GM18873 (cell line): Measurements from ENCODE around the gene SHANK1.
"Not testable (repeated sequence)": the region's sequence is repeated elsewhere in the genome, so short reads cannot be mapped to it uniquely, and the experiment has no call there.

Experiments used
- ATAC-seq: cut with Tn5 transposase; IDR thresholded peaks from one replicate; pipeline ENCODE4 v1.9.1; 2021; ENCODE audit warnings: mild to moderate bottlenecking, moderate library complexity, moderate number of reproducible peaks; ENCODE audit not compliant: unreplicated experiment, low FRiP score

SHANK1 gene

DNA sequence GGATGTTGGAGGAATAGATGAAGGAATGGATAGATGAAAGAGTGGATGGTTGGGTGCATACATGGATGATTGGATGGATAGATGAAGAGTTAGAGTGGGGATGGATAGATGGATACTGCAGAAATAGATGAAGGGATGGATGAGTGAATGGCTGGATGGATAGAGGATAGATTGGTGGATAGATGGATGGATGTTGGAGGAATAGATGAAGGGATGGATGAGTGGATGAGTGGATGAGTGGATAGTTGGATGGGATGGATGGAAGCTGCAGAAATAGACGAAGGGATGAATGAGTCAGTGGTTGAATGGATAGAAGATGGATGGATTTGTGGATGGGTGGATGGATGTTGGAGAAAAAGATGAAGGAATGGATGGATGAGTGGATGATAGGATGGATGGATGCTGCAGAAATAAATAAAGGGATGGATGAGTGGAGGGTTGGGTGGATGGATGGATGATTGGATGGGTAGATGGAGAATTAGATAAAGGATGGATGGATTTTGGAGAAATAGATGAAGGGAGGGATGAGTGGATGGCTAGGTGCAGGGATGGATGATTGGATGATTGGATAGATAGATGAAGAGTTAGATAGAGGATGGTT, 75.2 kb downstream of the SHANK1 start:
- ATAC-seq, result no peak

DNA sequence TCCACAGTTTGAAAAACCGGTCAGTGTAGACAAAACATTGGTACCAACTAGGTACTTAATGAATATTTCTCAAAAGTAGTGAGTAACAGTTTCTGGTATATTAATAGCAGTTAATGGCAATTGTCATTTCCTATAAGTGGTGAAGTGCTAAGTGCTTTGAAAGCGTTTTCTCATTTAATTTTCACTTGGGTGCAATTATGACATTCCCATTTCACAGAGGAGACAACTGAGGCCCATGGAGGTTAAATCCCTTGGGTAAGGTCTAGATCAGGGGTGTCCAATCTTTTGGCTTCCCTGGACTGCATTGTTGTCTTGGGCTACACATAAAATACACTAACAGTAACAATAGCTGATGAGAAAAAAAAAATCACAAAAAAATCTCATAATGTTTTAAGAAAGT, 79.2 kb downstream of the SHANK1 start:
- no peak for ATAC-seq

DNA sequence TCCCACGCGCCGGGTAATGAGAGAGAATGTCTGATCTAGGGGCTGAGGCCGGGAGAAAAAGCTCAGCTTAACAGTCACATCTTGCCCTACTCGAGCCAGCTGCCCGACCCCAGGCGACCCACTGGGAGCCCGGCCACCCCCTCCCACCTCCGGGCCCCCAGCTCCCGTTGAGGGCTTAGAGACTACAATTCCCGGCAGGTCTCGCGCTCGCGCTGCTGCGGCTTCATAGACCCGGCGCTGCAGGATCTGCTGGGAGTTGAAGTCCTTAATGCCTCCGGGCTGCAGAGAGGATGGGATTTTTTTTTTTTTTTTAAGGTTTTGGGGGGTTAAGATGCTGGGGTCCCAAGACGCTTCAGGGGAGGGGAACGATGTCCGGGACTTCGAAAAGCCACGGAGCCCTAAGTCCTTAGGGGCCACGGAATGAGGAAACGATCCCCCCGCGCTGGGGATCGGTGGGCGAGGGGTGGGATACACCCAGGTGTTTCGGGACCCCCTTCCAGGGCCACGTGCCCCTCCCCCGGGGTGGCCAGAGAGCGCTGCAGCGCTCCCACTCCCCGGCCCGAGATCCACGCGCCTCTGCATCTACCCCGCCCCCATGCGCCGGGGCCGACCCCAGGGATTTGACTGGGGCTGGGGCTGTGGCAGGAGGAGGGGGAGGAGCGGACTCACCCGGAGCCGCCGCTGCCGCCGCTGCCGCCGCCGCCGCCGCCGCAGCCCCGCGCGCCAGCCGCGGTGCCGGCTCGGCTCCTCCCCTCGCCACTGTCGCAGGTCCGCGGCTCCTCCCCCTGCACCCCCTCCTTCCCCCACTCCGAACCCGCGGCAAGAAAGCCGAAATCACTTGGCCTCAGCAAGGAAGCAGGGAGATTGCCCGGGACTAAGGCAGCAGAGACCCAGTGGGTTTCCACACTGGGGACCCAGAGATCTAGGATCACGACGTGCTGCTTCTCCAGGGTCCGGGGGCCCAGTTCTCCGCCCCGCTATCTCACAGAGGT, 80.2 kb downstream of the SHANK1 start, which contains the start of gene SYT3:
Gene SYT3, minus strand, starts transcription at position 761 of the 992 bp plus-strand sequence. CDS start 2,470 bp downstream, outside the sequence.
- ATAC-seq, result no peak

DNA sequence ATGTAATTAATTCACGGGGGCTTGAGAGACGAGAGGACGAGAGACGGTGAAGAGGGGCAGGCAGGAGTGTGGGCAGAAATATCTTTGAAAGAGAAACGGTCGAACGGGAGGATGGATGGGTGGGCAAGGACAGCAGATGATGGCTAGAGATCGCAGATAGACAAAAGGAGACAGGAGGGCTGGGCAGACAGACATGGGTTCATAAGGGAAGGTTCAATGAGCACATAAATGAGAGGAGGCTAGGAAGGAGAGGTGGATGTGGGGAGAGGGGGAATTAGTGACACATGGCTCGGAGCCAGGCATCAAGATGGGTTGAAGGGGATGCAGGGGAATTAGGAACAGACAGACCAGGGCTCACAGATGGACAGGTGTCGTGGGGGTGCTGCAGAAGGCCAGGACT, 81.0 kb downstream of the SHANK1 start:
- ATAC-seq, result no peak

DNA sequence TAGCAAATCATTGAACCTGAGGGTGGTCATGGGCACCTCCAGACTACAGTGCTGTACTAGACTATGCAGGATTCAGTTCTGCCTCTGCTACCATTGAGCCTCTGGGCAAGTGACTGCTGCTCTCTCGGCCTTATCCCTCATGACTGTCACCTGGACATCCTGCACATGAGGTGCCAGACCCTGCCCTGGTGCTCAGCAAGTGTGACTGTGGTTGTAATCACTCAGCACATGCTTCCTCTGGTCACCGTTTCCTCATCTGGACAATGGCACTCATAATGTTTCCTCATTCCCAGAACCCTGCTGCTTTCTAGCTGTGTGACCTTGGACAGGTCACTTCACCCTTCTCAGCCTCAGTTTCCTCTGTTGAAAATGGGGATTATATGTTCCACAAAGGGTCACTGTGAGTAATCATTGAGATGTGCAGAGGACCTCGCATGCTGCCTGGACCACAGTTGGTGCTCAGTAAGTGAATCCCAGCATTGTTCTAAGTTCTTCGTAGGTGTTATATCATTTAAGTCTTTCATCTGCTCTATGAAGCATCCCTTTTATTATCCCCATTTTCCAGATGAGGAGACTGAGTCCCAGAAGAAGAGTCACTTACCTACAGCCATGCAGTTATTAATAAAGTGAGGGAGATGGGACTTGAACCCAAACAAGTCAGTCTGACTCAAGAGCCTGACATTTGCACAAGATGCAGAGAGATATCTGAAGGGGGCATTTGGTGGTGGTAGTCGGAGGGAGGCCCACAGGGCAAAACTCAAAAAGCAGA, 83.1 kb downstream of the SHANK1 start:
- ATAC-seq, result no peak

DNA sequence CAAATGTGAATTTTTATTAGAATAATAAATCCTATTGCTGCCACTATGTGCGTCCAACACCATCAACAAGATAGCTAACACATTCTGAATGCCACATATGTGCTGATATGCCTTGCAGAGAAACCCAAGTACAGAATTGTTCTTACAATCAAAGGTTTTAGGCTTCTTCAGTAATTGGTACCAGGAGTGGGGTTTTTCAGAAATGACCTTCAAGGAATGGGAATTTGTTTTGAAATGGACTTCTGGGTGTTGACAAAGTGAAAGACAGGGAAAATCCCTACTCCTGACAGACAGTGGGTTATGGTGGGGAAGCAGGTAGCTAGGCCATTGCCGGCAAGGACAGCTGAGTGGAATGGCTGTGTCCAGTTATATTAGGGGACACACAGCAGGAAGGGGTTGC, 85.6 kb downstream of the SHANK1 start:
- ATAC-seq, result no peak

DNA sequence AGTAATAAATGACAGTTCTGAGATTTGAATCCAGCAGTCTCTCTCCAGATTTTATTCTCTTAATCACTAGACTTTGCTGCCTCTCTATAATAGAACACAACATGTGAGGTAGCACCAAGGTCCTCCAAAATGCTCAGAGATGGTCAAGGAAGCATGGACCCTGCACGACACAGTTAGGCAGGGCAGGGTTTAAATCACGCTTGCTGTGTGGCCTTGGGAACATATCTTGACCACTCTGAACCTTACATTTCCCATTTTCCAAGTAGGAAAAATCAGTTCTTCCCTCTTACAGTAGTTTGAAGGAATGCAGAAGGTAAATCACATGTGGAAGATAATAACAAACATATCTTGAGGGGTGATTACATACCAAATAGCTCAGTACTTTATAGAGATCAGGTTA, 86.2 kb downstream of the SHANK1 start:
- no peak for ATAC-seq

DNA sequence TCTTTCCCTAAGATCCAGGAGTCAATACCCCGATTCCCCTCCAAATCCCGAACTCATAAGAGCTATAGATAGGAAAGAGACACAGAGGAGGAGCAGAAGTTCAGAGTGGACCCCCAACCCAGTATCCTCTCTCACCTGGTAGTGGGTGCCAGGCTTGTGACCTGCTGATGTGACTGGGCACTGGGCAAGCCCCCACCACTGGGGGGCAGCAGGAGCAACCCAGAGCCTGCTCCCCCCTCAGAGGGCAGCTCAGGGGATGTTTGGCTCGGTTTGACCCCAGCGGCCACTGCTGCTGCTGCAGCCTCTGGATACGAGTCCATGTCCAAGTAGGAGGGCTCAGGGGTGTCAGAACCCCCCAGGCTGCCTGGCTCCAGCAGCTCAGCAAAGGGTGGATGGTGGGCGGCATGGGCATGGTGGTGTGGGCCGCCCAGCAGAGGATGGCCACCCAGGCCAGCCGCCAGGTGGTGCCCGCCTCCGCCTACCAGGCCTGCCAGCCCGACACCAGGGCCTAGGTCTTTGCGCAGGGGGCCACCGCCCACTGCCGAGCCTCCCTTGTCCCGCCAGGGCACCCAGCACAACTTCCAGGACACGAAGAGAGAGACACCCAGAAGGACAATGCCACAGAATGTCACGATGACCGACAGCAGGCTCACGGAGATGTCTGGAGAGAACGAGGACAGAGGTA, 87.3 kb downstream of the SHANK1 start:
- ATAC-seq, result no peak

DNA sequence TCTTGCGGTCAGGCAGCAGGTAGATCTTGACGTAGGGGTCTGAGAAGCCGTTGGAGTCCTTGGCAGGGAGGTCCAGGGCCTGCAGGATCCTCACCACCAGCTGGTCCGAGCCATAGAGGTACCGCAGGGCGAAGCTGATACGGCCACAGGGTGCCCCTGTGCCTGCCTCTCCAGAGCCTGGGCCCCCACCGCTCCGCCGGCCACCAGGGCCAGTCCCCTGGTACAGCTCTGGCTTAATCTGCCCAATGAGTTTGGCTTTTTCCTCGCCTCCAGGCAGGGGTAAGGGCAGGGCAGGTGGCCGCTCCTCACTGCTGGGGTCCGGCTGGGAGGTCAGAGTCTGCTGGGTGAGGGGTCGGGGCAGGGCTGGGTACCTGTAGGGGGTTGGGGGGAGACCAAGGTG, 89.8 kb downstream of the SHANK1 start:
- no peak for ATAC-seq

DNA sequence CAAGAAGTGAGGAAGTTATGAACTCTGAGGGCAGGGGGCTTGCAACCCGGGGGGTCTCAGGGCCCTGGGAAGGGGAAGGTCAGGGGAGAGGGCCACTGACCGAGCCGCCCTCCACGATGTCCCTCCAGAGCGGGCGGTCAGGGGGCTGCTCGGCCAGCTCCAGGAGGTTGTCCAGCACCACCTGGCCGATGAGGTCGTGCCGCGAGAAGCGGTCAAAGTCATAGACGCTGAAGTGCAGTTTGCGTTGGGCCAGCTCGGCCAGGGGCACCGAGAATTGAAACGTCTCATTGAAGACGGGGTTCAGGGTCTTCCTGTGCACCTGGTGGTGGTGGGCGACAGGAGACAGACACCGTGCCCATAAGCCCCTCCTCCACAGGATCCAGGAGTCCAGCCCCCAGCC, 90.4 kb downstream of the SHANK1 start:
- no peak for ATAC-seq

DNA sequence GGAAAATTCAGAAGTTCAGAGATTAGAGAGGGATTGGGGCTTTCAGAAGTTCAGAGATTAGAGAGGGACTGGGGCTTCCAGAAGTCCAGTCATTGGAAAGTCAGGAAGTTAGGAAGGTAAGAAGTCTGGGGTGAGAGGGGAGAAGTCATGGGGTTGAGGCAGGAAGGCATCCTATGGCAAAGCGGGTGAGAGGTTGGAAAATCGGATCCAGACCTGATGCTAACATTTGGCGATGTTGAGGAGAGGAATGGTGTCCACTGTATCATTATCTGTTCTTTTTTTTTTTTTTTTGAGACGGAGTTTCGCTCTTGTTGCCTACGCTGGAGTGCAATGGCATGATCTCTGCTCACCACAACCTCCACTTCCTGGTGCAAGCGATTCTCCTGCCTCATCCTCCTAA, 91.1 kb downstream of the SHANK1 start:
- no peak for ATAC-seq

DNA sequence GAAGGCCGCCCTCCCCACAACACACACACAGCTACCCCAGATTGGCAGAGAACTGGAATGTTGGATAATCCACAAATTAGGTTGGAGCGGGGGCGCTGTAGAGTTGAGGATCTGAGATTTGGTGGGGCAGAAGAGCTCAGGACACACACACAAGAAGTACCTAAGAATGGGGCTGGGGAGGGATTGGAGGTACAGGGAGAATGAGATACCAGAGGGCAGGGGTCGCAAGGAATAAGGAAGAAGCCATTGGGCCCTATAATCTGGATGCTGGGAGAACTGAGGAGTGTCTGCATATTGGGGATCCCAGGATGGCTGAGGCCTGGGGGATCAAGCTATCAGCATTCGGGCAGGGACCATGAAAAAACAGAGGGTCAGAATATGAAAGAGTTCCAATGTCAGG, 91.5 kb downstream of the SHANK1 start:
- no peak for ATAC-seq

DNA sequence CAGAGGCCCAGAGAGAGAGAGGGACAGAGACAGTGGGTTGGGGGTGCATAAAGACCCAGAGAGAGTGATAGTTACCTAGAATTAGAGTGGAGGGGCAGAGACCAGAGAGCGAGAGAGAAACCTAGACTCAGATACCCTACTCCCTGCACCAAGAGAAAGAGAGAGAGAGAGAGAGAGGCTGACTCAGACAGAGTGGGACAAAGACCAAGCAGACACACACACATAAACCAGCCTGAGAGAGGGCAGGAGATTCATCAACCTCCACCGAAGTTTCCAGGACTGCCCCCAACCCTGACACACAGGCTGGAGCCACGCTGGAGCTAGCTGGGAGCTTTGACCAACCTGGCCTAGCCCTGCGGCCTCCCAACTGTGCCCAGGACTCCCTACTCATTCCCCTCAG, 92.8 kb downstream of the SHANK1 start:
- ATAC-seq, result no peak

DNA sequence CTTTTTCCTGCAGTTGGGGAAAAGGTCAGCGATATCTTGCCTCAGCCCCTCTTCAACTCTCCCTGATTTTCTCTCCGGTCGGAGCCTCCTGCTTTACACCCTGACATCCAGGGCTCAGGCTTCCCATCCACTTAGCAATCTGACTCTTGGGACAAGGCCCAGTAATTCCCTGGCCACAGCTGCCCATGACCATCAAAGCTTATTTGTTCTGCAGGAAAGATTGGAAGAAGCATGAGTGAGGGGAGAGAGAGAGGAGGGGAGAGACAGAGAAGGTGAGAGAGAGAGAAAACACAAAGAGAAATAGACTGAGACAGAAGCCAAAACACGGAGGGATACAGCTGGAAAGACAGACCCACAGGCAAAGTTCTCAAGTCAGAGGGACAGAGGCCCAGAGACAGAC, 93.6 kb downstream of the SHANK1 start:
- ATAC-seq, result no peak

DNA sequence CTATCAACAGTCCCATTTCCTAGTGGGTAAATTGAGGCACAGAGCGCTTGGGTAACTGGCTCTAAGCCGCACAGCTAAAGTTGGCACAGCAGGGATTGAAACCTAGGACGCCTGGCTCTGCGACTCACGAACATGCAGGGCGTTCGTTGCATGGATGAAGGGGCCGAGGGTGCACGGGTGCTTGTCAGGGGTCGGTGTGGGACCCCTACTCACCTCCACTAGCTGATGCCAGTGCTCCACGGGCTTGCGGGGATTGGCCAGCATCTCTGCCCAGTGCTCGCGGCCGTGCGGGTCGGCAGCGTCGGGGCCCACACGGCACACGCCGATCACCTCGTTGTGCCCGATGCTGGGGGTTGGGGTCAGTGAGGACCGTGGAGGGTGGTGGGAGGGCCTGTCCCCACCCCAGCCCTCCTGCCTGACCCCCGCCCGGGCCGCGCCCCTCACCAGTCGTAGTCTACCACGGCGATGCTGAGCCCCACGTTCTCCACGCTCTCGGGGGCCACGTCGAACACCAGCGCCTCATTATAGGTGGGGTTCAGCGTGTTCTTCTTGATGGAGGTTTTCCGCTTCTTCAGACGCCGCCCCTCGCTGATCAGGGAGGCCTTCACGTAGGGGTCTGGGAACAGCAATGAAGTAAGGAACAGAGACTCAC, 94.5 kb downstream of the SHANK1 start:
- no peak for ATAC-seq

DNA sequence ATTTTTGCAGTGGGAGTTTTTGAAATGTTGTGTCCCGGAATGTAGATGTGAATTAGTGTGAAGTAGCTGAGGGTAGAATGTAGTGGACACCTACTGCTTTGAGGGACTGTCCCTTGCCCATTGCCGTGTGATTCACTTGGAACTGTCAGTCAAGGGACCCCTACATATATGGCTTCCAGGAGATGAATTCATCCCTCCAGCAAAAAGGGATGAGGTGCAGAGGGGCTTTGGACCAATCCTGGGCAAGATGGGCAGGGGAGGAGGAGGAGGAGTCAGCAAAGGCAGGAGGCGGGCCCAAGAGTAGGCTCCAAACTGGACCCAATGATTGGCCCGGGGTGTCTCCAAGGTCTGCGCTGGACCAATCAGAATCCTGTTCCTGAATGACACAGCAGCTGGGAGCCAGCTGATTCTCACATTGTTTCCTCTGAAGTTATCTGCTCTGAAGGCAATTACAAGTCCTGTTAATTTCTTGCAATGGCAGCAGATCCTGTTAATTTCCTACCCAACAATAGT, 99.2 kb downstream of the SHANK1 start:
- ATAC-seq, result not testable (repeated sequence)

DNA sequence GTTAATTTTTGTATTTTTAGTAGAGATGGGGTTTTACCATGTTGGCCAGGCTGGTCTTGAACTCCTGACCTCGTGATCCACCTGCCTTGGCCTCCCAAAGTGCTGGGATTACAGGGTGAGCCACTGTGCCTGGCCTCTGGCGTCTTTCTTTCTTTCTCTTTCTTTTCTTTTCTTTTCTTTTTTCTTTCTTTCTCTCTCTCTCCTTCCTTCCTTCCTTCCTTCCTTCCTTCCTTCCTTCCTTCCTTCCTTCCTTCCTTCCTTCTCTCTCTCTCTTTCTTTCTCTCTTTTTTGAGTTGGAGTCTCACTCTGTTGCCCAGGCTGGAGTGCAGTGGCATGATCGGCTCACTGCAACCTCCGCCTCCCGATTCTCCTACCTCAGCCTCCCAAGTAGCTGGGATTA, 100.4 kb downstream of the SHANK1 start:
- ATAC-seq, result not testable (repeated sequence)

DNA sequence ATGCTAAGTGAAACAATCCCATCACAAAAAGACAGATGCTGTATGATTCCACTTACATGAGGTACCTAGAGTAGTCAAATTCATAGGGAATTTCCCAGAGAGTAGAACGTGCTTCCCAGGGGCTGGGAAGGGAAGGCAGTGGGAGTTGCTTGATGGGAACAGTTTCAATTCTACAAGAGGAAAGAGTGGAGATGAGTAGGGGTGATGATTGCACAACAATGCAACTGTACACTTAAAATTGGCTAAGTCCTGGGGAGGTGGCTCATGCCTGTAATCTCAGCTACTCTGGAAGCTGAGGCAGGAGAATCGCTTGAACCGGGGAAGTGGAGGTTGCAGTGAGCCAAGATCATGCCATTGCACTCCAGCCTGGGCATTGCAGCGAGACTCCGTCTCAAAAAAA, 101.2 kb downstream of the SHANK1 start:
- ATAC-seq, result not testable (repeated sequence)

DNA sequence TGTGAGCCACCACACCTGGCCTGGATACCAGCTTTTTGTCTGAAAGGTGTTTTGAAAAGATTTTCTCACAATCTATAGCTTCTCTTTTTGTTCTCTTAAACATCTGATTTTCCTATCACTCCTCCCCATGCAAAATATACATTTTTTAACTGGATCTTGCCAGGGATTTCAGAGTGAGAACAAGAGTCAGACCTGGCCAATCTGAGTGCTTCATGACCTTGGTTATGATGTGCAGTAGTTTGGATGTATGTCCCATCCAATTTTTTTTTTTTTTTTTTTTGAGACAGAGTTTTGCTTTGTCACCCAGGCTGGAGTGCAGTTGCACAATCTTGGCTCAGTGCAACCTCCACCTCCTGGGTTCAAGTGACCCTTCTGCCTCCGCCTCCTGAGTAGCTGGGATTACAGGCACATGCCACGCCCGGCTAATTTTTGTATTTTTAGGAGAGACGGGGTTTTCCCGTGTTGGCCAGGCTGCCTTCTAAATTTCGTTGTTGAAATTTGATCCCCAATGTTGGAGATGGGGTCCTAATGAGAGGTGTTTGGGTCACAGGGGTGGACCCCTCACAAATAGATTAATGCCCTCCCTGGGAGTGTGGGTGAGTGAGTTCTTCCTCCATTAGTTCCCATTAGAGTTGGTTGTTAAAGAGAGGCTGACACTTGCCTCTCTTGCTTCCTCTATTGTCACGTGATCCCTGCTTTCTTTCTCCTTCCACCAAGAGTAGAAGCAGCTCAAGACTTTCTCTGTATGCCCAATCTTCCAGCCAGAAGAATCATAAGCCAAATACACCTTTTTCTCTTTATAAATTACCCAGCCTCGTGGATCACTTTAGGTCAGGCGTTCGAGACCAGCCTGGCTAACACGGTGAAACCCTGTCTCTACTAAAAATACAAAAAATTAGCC, 106.8 kb downstream of the SHANK1 start:
- not testable (repeated sequence) for ATAC-seq
